B cell (primary cell): ENCODE results near the gene C1QL1.

ENCODE experiments used
- EZH2 ChIP-seq: IDR thresholded peaks from 2 replicates; pipeline ENCODE4 v1.6.1; 2012; ENCODE audit warnings: borderline replicate concordance, low read depth, mild to moderate bottlenecking, moderate library complexity, low read length; ENCODE audit not compliant: insufficient read depth, poor library complexity, severe bottlenecking
- TF ChIP-seq, protein P1 (sequence below): fragments of 200-600 bp; IDR thresholded peaks from one replicate; pipeline ENCODE4 v1.8.0; 2022; ENCODE audit warnings: antibody characterized with exemption, mild to moderate bottlenecking

DNA sequence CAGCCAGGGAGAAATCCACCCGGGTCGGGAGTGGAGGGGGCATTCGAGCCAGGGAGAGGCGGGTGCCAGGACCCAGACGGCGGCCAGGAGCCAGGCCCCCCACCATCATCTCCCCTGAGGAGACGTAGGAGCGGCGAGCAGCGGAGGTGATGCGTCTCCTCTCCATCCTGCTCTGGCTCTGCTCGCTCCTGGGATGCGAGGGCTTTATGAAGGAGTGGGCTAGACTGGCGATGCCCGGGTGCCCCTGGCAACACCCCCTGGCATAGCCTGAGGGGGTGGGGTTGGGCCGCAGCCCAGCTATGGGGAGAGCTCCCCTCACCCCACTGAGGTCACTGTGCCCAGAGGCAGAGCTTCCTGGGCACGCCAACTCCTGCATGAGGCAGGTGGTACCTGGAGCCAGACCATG, 52.8 kb downstream of the C1QL1 start, which contains the start of gene GFAP:
- TF ChIP-seq, protein P1, sequence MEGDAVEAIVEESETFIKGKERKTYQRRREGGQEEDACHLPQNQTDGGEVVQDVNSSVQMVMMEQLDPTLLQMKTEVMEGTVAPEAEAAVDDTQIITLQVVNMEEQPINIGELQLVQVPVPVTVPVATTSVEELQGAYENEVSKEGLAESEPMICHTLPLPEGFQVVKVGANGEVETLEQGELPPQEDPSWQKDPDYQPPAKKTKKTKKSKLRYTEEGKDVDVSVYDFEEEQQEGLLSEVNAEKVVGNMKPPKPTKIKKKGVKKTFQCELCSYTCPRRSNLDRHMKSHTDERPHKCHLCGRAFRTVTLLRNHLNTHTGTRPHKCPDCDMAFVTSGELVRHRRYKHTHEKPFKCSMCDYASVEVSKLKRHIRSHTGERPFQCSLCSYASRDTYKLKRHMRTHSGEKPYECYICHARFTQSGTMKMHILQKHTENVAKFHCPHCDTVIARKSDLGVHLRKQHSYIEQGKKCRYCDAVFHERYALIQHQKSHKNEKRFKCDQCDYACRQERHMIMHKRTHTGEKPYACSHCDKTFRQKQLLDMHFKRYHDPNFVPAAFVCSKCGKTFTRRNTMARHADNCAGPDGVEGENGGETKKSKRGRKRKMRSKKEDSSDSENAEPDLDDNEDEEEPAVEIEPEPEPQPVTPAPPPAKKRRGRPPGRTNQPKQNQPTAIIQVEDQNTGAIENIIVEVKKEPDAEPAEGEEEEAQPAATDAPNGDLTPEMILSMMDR = no peak
- TF ChIP-seq EZH2 = no peak
